GM21717 (cell line): Measurements from ENCODE around the gene HPX.

ENCODE experiments used
- ATAC-seq: cut with Tn5 transposase; IDR thresholded peaks from one replicate; pipeline ENCODE4 v1.9.1; 2021; ENCODE audit warnings: mild to moderate bottlenecking, moderate library complexity; ENCODE audit not compliant: unreplicated experiment

HPX gene

DNA sequence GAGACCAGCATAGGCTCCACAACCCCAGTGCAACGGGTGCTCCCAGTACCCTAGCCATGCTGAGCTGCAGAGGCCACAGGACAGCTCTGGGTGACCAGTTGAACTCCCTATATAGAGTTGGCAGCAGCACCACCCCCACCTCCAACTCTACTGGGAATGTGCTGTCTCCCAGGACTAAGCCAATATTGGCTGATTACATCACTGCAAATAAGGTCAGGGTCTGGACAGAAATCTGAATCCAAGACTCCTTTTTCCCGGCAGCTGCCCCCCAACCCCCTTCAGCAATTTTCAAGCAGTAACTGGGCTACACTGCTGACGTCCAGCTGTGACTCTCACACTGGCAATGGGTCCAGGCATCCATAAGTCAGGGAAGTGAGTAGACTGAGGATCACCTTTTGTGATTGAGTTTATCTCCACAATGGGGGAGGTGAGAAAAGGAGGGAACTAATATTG, at the start of gene HPX:
TSS of gene HPX (minus strand) at position 82 of the 453 bp plus-strand sequence. CDS start at position 58, 24 bp downstream.
- no peak for ATAC-seq

DNA sequence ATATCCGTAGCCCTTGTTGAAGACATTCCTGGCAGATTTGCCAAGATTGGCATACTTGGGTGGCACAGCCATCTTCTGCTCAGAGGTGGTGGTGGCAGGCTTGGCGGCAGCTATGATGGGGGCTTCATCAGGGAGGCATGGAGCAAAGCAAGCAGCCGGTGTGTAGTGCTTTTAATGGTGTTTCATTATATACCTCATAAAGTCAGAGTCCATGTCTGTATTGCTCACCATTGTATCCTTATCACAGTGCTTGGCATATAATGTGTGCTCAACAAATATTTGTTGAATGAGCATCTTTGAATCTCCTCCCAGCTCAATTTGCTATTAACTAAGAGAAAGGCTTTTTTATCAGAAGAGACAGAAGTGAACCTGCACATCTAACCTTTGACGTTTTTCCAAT, 48.5 kb upstream of the HPX start:
- no peak for ATAC-seq

- no peak for ATAC-seq
Observed at GRCh38 chr11:6488821-6489220, 48.0 kb upstream of the HPX start.

DNA sequence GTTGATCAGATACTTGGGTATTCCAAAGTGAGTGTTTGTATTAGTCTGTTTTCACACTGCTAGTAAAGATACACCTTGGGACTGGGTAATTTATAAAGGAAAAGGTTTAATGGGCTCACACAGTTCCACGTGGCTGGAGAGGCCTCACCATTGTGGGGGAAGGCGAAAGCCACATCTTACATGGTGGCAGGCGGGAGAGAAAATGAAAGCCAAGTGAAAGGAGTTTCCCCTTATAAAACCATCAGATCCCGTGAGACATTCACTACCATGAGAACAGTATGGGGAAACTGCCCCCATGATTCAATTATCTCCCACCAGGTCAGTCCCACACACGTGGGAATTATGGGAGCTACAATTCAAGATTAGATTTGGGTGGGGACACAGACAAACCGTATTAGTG, 47.6 kb upstream of the HPX start:
- no peak for ATAC-seq

GRCh38 chr11:6486938-6487337, 46.2 kb upstream of the HPX start:
- ATAC-seq: no peak

- no peak for ATAC-seq
Observed at GRCh38 chr11:6486256-6486655, 45.5 kb upstream of the HPX start.

- ATAC-seq: no peak
Observed at GRCh38 chr11:6485661-6486060, 44.9 kb upstream of the HPX start.

- no peak for ATAC-seq
Observed at GRCh38 chr11:6483015-6483414, 42.2 kb upstream of the HPX start.

DNA sequence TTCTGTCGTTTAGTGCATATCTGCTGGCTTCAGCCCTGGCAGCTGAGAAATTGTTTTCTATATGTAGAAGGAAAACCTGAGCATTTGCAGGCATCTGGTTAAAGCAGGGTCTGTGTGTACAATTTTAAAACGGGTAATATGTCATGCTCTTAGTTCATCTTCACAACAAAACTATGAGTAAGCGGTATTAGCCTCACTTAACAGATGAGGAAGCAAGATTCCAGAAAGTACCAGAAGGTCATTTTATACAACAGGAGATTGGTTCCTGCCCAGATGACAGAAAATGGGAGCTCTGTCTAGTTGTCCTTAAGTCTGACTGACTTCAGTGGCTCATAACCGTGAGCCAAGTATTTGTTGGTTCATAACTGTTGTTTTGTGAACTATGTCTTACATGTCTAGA, 41.7 kb upstream of the HPX start:
- ATAC-seq: no peak

GRCh38 chr11:6481924-6482275, 41.1 kb upstream of the HPX start:
- no peak for ATAC-seq

- ATAC-seq: peak; percentile 98
Observed at GRCh38 chr11:6481012-6481923, 40.5 kb upstream of the HPX start, which contains the start of the genes ARFIP2 and TIMM10B. Gene ARFIP2 (minus strand): TSS chr11:6481331. CDS start chr11:6480421, 910 bp downstream. Gene TIMM10B (plus strand): TSS chr11:6481501. CDS start chr11:6481517, 16 bp downstream.

GRCh38 chr11:6480299-6480914, 39.6 kb upstream of the HPX start:
- no peak for ATAC-seq

DNA sequence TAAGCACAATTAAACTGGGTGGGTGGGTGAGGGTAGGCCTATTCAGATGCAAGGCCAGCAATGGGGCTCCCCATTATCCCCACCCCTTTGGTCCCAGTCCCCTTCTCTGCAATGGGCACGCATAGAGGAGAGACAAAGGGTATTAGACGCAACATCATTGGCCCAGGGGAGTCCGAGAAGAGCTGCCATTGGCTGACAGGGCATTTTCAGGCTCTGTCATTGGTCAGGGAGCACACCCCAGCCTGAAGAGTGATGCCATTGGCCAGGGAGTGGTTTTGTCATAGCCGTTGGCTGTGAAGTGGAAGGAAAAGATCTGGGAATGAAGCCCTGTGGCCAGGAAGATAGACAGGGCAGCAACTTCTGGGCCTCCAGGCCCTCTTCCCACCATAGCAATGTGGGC, 35.8 kb upstream of the HPX start:
- no peak for ATAC-seq

DNA sequence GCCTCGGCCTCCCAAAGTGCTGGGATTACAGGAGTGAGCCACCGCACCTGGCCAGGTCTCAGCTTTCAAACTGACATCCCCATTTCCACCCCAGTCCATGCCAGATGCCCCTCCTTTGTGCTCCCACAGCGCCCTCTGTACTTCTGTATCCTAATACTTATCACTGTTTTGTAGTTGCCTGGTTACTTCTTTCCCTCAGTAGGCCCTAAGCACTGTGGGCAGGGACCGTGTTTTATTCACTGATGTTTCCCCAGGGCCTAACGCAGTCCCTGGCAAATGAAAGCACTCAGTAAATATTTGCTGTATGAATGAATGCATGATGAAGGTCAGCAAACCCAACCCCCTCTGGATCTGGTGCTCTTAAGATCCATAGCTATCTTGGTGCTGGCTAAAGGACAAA, 35.1 kb upstream of the HPX start:
- ATAC-seq: no peak

DNA sequence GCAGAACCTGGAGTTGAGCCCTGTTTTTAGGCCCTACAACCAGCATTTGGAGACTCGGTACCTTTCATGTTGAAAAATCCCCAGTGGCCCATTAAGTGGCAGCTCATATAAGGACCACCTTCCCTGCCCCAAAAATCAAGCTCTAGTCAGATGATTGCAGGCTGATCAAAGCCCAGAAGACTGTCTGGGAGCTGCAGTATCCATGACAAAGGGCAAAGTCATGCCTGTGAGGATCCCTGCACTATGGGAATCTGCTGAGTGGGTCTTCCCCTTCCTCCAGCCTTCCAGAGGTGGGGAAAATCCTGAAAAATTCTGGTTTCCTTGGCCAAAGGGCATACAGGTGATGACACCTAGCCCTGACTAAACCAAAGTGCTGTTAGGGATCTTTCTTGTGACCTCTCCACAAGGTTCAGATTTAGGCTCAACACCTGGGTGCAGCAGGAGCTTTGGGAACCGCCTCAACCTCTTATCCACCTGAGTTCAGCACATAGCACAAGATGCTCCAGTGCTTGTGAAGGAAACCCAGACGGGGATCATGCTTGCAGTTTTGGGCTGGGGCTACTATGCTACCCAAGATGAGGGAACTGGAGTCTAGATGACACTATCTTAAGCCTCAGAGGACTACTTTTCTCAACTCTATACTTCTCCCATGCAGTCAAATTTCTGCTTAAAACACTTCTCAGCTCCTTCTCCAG, 34.2 kb upstream of the HPX start:
- no peak for ATAC-seq

GRCh38 chr11:6474413-6474792, 33.6 kb upstream of the HPX start:
- ATAC-seq: no peak

- peak; percentile 62 for ATAC-seq
Observed at GRCh38 chr11:6473451-6474412, 32.9 kb upstream of the HPX start, which contains the start of gene TRIM3. Gene TRIM3 (minus strand): TSS chr11:6473941. CDS start chr11:6465695, 8,246 bp downstream.

GRCh38 chr11:6472934-6473333, 32.1 kb upstream of the HPX start:
- ATAC-seq: no peak

DNA sequence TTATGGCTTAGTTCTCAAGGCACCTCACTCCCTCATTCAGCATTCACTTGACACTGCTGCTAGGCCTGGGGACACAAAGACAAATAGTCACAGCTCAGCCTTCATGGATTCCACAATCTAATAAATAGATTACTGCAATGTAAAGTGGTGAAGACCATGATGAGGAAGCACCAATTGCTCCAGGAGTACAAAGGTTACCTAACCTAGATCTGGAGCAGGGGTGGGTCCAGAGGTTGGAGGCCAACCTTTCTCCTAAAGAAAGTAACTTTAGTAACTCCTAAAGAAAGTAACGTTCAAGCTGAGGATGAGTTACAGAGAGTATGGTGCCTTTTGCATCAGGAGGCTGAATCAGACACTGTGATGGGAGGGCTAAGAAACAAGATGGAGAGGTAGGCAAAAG, 28.8 kb upstream of the HPX start:
- no peak for ATAC-seq
